Measurements from ENCODE around the gene PLEKHA7.

Gene PLEKHA7

GRCh38 chr11:16820324-16821092 is 193.7 kb downstream of the PLEKHA7 start:
- DNase-seq (ENCODE audit: insufficient read length), result peak; percentile 61
- peak; percentile 99 for FAIRE-seq
- TF ChIP-seq TAF1 (IDR thresholded peaks at IDR 0.05; ENCODE audit: borderline replicate concordance, low read depth, low read length) (no peak), POLR2A (IDR thresholded peaks at IDR 0.05; ENCODE audit: low read depth, low read length) (no peak), POLR2AphosphoS5 (IDR thresholded peaks at IDR 0.05; ENCODE audit: low read depth, low read length) (no peak)

DNA sequence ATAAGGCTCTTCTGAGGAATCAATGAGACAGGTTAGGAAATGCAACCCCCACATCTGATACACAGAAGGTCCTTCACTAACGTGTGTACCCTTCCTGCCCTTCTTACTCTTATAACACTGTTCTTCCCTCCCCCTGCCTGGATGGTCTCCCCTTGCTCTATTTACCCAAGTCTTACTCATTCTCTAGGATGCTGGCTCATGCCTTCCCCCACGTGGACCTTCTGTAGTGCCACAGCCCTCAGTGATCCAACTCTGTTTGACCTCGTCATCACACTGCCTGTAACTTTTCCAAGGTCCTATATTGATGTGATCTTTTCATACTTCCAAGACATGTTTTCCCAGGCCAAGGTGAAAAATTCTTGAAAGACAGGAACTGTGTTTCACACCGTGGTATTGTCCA is 195.9 kb downstream of the PLEKHA7 start:
- FAIRE-seq (no peak), DNase-seq (ENCODE audit: insufficient read length) (no peak)
- TF ChIP-seq POLR2AphosphoS5 (IDR thresholded peaks at IDR 0.05; ENCODE audit: low read depth, low read length) (no peak), TAF1 (IDR thresholded peaks at IDR 0.05; ENCODE audit: borderline replicate concordance, low read depth, low read length) (no peak), POLR2A (IDR thresholded peaks at IDR 0.05; ENCODE audit: low read depth, low read length) (no peak)

- TF ChIP-seq TAF1 (IDR thresholded peaks at IDR 0.05; ENCODE audit: borderline replicate concordance, low read depth, low read length) (no peak), POLR2AphosphoS5 (IDR thresholded peaks at IDR 0.05; ENCODE audit: low read depth, low read length) (no peak), POLR2A (IDR thresholded peaks at IDR 0.05; ENCODE audit: low read depth, low read length) (no peak)
- no peak for FAIRE-seq
- no peak for DNase-seq (ENCODE audit: insufficient read length)
Measured at GRCh38 chr11:16817351-16817750, 196.9 kb downstream of the PLEKHA7 start.

DNA sequence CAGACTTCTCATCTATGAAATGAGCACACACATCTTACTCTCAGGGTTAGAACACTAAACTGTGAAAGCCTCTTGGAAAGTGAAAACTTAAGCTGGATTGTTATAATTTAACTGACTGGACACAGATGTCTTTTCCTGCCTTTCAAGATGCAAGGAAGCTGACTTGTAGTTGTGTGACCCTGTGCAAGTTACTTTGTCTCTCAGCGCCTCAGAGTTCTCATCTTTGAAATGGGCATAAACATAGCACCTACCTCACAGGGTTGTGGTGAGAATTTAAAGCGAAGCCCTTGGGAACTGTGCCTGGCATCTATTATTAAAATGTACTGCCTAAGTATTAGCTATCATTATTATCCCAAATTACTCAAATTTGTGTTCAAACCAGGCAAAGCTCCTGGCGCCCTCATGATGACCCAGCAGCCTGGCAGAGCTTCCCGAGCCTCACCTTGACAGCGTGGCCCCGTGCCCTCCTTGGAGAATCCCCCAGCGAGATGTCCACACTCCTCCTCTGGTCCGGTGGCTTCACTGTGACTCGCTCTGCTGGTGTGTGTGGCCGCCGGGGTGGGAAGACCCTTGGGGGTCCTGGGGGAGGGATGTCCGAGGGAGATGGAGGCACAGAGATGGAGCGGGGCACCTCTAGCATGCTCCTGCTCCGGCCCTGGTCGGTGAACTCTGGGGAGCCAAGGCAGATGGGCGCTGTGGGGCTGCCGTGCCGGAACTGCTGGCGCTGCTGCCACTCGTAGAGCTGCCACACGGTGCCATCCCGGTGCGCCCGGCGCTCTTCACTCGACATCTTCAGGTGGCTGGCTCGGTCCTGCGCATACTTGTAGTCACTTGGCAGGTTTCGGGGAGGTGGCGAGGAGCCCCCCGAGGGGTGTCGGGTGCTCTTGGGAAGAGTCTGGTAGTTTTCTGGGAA is 197.6 kb downstream of the PLEKHA7 start:
- no peak for TF ChIP-seq POLR2AphosphoS5 (IDR thresholded peaks at IDR 0.05; ENCODE audit: low read depth, low read length)
- TF ChIP-seq POLR2A (IDR thresholded peaks at IDR 0.05; ENCODE audit: low read depth, low read length), result no peak
- no peak for TF ChIP-seq TAF1 (IDR thresholded peaks at IDR 0.05; ENCODE audit: borderline replicate concordance, low read depth, low read length)
- no peak for DNase-seq (ENCODE audit: insufficient read length)
- no peak for FAIRE-seq

GRCh38 chr11:16815047-16815767 is 199.0 kb downstream of the PLEKHA7 start:
- DNase-seq (ENCODE audit: insufficient read length), result no peak
- no peak for TF ChIP-seq POLR2A (IDR thresholded peaks at IDR 0.05; ENCODE audit: low read depth, low read length)
- TF ChIP-seq POLR2AphosphoS5 (IDR thresholded peaks at IDR 0.05; ENCODE audit: low read depth, low read length), result no peak
- TF ChIP-seq TAF1 (IDR thresholded peaks at IDR 0.05; ENCODE audit: borderline replicate concordance, low read depth, low read length), result no peak
- FAIRE-seq, result no peak

DNA sequence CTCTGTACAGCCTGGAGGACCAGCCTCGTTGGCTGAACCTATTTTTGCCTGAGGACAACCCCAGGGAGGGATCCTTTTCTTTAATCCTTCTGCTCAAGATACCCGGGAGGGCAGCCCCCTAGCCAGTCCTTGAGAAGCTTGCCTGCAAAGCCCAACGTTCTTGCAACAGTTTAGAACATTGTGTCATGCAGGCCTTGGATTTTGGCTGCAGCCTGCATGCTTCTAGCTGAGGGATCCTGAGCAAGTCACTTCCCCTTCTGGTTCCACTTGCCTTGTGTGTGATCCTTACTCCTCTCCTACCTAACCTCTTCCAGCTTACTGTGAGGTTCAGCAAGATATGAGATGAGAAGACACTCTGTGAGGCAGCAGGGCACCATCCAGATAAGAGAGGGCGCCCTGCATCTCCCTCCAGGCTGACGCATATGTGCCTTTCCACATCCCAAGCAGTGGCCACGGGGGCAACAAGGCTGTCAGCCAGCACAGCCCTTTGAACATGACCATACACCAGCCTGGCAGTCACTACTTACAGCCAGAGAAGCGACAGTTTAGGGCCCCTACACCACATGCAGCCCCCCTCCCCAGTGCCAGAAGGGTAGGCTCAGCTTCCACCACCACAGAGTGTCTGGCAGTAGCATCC is 199.7 kb downstream of the PLEKHA7 start:
- FAIRE-seq, result no peak
- no peak for DNase-seq (ENCODE audit: insufficient read length)
- TF ChIP-seq POLR2A (IDR thresholded peaks at IDR 0.05; ENCODE audit: low read depth, low read length) (no peak), POLR2AphosphoS5 (IDR thresholded peaks at IDR 0.05; ENCODE audit: low read depth, low read length) (no peak), TAF1 (IDR thresholded peaks at IDR 0.05; ENCODE audit: borderline replicate concordance, low read depth, low read length) (no peak)

DNA sequence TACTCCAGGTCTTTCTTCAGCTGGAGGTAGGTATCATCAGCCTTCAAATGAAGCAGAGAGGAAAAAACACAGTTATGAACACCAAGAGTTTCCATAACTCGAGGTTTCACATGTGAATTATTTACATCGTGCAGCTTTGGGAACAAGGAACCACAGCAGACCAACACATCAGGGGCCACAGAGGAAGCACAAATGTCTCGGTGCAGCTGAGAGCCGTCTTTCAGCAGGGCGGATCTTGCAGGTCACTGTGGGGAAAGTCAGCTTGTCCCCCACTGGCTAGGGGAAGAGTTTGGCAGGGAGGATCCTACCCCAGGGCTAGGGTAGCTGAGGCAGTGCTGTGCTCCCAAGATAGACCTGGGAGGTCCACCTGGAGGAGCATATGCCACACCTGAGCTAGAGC is 201.1 kb downstream of the PLEKHA7 start:
- no peak for TF ChIP-seq TAF1 (IDR thresholded peaks at IDR 0.05; ENCODE audit: borderline replicate concordance, low read depth, low read length)
- no peak for TF ChIP-seq POLR2AphosphoS5 (IDR thresholded peaks at IDR 0.05; ENCODE audit: low read depth, low read length)
- no peak for TF ChIP-seq POLR2A (IDR thresholded peaks at IDR 0.05; ENCODE audit: low read depth, low read length)
- FAIRE-seq (no peak), DNase-seq (ENCODE audit: insufficient read length) (no peak)

GRCh38 chr11:16812274-16812673 is 201.9 kb downstream of the PLEKHA7 start:
- FAIRE-seq, result no peak
- TF ChIP-seq POLR2AphosphoS5 (IDR thresholded peaks at IDR 0.05; ENCODE audit: low read depth, low read length) (no peak), POLR2A (IDR thresholded peaks at IDR 0.05; ENCODE audit: low read depth, low read length) (no peak), TAF1 (IDR thresholded peaks at IDR 0.05; ENCODE audit: borderline replicate concordance, low read depth, low read length) (no peak)
- no peak for DNase-seq (ENCODE audit: insufficient read length)

DNA sequence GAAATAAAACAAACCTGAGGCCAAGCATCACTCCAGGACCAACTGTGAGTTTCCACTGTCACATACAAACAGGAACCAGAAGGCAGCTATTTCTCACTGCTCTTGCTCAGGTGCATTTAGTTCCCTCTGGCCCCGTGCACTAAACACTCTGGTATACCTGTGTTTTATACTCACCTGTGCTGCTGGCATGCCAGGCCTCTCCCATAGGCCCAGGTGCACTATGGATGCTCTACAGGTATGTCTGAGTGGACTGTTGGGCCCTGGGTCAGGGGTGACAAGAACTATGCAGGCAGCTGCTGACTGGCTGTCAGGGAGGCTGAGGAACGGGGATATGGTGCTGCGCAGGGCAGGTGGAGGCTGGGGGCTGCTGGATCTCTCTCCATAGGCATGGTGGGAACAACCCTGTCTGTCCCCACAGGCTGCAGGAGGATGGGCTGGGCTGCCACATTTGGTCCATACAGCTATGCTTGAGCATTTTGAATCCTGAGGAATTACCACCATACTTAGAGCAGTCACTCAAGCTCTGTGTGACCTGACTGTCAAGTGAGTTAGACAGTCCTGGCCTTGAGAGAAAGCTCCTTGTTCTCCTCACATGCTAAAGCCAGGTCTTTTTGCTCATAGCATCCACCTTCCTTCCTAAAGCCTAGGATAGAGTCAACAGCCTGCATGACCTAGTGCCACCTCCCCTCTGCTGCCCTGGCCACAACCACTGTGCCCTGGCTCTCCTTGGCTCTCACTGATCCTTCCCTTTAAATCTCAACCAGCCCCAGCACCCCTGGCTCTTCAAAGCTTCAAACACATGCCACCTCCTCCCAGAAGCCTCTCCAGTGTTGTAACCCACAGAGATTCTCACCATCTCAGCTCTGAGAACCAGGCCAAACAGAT is 202.8 kb downstream of the PLEKHA7 start:
- no peak for DNase-seq (ENCODE audit: insufficient read length)
- TF ChIP-seq POLR2A (IDR thresholded peaks at IDR 0.05; ENCODE audit: low read depth, low read length), result no peak
- no peak for TF ChIP-seq POLR2AphosphoS5 (IDR thresholded peaks at IDR 0.05; ENCODE audit: low read depth, low read length)
- no peak for TF ChIP-seq TAF1 (IDR thresholded peaks at IDR 0.05; ENCODE audit: borderline replicate concordance, low read depth, low read length)
- no peak for FAIRE-seq

Measured in GM12892 (cell line).